ENCODE measurements around the gene YIF1A.
"Not testable (repeated sequence)": the region's sequence is repeated elsewhere in the genome, so short reads cannot be mapped to it uniquely, and the experiment has no call there.

YIF1A gene

GRCh38 chr11:66277471-66278362 is 11.2 kb downstream of the YIF1A start, which contains the start of gene CNIH2:
CNIH2 (plus strand) TSS chr11:66278175; CDS start chr11:66278457, 282 bp downstream.
- DNase-seq (ENCODE audit: low read depth, low spot score) = no peak
- H3K4me3 ChIP-seq (ENCODE audit: low read length) = peak within 1 kb of the TSS; percentile 24

DNA sequence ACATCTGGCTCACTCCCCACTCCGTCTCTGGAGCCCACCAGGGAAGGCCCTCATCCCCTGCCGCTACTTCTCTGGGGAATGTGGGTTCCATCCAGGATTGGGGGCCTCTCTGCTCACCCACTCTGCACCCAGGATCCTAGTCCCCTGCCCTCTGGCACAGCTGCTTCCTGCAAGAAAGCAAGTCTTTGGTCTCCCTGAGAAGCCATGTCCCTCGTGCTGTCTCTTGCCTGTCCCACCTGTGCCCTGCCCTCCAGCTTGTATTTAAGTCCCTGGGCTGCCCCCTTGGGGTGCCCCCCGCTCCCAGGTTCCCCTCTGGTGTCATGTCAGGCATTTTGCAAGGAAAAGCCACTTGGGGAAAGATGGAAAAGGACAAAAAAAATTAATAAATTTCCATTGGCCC is 11.9 kb downstream of the YIF1A start:
- DNase-seq (ENCODE audit: low read depth, low spot score); H3K4me3 ChIP-seq (ENCODE audit: low read length): not testable (repeated sequence)

- not testable (repeated sequence) for H3K4me3 ChIP-seq (ENCODE audit: low read length)
Observed at GRCh38 chr11:66276619-66277018, 12.3 kb downstream of the YIF1A start.

GRCh38 chr11:66275984-66276612 is 12.8 kb downstream of the YIF1A start:
- H3K4me3 ChIP-seq (ENCODE audit: low read length) = no peak overlapping the region
- no peak for DNase-seq (ENCODE audit: low read depth, low spot score)

More at GRCh38 chr11:66276619-66277018, 12.3 kb downstream of the YIF1A start:
- DNase-seq (ENCODE audit: low read depth, low spot score) = not testable (repeated sequence)

DNA sequence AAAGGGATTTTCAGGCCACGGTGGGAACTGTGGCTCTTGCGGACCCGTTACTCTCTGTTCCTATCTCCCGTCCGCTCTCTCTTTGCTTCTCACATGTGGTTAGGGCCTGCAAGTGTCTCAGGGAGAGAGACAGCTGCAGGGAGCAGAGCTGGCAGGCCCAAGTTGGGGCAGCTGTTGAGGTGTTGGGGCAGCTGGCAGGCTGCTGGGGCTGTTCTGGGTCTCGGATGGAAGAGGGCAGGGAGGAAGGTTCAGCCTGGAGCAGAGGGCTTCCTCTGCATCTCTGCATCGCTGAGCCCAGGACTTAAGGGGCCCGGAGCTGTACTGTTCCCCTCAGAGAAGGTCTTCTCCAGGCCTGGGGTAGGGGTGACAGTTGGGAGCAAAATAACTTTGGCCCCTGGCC is 13.5 kb downstream of the YIF1A start:
- no peak for DNase-seq (ENCODE audit: low read depth, low spot score)
- H3K4me3 ChIP-seq (ENCODE audit: low read length) = no peak overlapping the region

- H3K4me3 ChIP-seq (ENCODE audit: low read length) = no peak overlapping the region
Observed at GRCh38 chr11:66274219-66274618, 14.7 kb downstream of the YIF1A start.

GRCh38 chr11:66272596-66272995 is 16.3 kb downstream of the YIF1A start:
- DNase-seq (ENCODE audit: low read depth, low spot score) = no peak
- no peak overlapping the region for H3K4me3 ChIP-seq (ENCODE audit: low read length)

More at GRCh38 chr11:66274219-66274618, 14.7 kb downstream of the YIF1A start:
- no peak for DNase-seq (ENCODE audit: low read depth, low spot score)

- DNase-seq (ENCODE audit: low read depth, low spot score) = no peak
- no peak overlapping the region for H3K4me3 ChIP-seq (ENCODE audit: low read length)
Observed at GRCh38 chr11:66271816-66272215, 17.1 kb downstream of the YIF1A start.

DNA sequence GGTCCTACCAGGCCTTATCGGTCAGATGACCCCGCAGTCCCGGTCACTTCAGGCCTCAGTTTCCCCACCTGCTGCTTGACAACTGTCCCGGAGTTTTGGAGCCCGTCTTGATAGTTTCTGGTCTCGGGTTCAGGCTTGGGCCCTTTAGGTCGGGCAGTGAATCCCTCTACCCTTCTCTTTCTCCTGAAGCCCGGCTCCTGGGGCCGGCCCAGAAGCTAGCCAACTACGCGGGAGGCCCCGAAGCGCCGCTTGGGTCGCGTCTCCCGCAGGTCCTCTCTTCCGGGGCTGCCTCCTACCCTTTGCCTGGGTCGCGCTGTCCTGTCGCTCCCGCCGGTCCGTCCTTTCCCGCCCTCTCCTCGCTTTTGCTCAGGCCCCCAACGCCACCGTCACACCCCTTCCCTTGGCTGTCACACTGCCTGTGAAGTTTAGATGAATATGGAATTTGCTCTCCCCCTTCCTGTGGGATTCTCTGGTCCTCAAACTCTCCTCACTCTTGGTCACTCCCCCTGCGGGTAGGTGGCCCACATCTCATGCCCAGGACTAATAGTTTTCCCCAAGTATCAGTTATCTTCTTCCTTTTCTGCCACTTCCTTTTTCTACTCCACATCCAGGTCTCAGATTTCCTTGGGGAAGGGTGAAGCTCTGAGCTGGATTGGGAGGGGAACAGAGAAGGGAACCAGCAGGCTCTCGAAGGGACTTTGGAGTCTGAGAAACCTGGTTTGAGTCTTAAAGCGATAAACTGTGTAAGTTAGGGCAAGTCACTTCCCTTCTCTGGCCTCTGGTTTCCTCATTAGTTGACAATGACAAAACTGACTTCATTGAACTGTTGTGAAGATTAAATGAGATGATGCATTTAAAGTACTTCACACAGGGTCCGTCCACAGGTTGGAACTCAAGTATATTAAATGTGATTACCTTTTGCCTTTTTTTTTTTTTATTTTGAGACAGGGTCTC is 19.7 kb downstream of the YIF1A start:
- H3K4me3 ChIP-seq (ENCODE audit: low read length) = peak overlapping the region; percentile 97
- no peak for DNase-seq (ENCODE audit: low read depth, low spot score)

DNA sequence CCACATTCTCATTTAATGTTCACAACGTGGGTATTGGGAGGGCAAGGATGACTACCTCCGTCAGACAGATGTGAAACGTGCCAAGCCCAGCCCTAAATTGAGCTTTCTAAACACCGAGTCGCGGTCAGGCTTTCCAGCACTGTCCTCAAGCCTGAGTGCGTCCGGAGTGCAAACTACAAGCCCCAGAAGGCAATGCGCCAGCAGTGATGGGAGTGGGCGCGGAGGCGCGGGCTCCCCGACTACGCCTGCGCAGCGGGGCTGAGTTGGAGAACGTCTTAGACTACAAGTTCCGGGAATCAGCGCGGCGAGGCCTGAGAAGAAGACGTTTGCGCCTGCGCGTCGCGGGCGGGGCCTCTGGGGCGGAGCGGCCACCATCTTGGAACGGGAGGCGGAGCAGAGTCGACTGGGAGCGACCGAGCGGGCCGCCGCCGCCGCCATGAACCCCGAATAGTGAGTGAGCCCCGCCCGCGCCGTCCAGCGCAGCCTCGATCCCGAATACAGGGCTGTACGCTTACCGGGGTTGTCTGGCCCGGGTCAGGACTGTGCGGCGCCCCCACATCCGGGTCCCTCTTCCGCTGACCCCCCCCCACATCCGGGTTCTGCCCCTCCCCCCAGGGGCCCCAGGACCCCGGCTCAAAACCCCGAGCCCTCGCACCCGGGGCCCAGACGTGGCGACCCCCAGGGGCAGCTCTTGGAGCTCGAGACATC is 20.5 kb downstream of the YIF1A start, which contains the start of gene RAB1B:
Gene RAB1B, plus strand, starts transcription at position 396 of the 708 bp plus-strand sequence. Its CDS starts 41 bp downstream, at position 437.
- peak within 1 kb of the TSS; percentile 97 for H3K4me3 ChIP-seq (ENCODE audit: low read length)
- DNase-seq (ENCODE audit: low read depth, low spot score) = peak; percentile 99

DNA sequence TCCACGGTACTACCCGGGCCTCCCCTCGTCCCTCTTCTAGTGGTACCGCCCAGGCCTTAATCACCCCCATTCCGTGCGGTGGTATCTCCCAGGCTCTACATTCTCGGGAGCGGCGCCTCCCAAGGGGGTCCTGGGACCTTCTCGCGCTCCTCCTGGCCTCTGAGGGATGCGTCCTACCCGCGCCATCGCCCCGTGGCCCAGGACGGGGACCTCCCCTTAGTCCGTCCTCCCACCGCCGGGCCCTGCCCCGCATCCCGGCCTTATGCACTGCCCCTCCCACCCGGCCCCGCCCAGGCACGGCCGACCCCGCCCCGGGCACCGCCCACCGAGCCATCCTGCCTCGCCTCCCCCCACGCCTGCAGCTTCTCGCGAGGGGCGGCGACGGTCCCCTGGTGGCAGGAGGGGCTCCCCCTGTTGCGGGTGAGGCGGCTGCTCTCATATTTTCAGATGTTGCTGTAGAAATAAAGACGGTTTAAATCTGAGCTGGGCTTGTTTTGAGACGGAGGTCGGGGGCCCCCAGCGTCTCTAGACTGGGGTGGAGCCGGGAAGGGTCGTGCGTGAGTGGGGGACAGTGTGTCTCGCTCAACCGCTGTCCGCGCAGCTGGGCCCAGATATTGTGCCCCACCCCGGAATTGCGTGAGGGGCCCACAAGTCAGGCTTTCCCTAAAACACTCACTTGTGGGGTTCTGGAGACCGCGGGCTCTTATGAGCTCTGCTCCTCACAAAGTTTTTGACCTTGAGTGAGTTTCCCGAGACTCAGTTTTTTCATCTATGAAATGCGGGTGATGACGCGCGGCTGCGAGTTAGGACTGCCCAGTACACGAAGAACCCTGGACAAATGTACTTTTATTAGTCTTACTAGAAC is 21.3 kb downstream of the YIF1A start:
- peak overlapping the region; percentile 97 for H3K4me3 ChIP-seq (ENCODE audit: low read length)
- peak; percentile 76 for DNase-seq (ENCODE audit: low read depth, low spot score)

- DNase-seq (ENCODE audit: low read depth, low spot score) = no peak
- H3K4me3 ChIP-seq (ENCODE audit: low read length) = no peak overlapping the region
Observed at GRCh38 chr11:66267039-66267378, 21.9 kb downstream of the YIF1A start.

DNA sequence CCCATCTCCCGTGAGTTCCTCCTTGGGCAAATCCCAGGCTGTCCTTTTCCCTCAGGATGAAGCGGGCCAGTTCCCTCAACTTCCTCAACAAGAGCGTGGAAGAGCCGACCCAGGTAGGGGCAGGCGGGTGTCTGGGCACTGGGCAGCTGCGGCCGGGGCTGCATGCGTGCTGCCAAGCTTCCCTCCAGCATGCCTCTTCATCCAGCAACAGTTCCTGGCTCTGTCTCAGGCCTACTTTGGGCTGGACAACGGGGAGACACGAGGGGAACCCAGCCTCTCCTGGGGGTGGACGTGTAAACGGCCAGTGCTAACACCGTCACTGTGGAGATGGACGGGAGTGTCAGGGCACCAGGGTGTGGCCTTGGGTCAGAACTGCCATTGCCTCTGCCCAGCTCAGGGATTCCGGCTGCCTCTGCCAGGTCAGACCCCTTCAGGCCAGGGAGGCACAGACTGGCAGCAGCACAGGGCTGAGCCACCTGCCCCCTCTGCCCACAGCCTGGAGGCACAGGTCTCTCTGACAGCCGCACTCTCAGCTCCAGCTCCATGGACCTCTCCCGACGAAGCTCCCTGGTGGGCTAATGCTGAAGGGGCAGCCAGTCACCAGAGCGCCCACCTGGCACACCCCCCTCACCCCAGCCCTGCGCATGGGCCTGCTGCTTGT is 22.4 kb downstream of the YIF1A start:
- DNase-seq (ENCODE audit: low read depth, low spot score) = no peak
- no peak overlapping the region for H3K4me3 ChIP-seq (ENCODE audit: low read length)

- DNase-seq (ENCODE audit: low read depth, low spot score) = no peak
- no peak overlapping the region for H3K4me3 ChIP-seq (ENCODE audit: low read length)
Observed at GRCh38 chr11:66265531-66266377, 23.2 kb downstream of the YIF1A start.

GRCh38 chr11:66264914-66265313 is 24.0 kb downstream of the YIF1A start:
- no peak for DNase-seq (ENCODE audit: low read depth, low spot score)

DNA sequence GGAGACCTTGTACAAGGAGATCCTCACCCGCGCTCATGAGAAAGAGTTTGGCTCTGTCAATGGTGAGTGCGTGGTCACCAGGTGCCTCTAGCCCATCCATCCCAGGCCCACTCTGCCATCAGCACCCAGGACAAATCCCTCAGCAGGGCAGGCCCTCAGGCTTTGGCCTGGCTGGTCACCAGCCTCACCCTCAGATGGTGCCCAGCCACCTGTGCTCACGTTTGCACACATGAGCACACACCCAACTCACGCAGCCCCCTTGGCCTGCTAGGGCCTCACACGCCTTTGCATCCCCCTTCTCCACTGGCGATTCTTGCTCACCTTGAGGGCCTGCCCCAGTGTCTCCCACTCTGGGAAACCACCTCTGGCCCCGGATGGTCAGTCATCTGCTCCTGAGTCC is 24.6 kb downstream of the YIF1A start:
- DNase-seq (ENCODE audit: low read depth, low spot score) = no peak

More at GRCh38 chr11:66264914-66265313, 24.0 kb downstream of the YIF1A start:
- H3K4me3 ChIP-seq (ENCODE audit: low read length) = no peak overlapping the region

More for the DNA sequence above, 24.6 kb downstream of the YIF1A start:
- H3K4me3 ChIP-seq (ENCODE audit: low read length) = no peak overlapping the region

All from Jurkat, Clone E6-1 (cell line).